ENCODE results near the gene GPBP1.

DNA sequence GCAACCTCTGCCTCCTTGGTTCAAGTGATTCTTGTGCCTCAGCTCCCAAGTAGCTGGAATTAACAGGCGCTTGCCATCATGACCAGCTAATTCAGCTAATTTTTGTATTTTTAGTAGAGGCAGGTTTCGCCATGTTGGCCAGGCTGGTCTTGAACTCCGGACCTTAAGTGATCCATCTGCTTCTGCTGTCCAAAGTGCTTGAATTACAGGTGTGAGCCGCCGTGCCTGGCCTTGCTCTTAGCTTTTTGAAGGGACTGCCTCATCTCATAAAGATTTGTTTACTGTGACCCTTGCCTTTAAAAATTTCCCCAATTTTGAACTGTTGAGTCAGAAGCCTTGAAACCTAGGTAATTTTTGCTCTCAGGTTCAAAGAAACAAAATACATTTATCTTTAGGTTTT lies 17.3 kb downstream of the GPBP1 start:
- no peak for TF ChIP-seq TAF1 (IDR thresholded peaks at IDR 0.05; ENCODE audit: low read depth, low read length)
- no peak for TF ChIP-seq POLR2A (IDR thresholded peaks at IDR 0.05; ENCODE audit: low read depth, low read length)
- TF ChIP-seq POLR2AphosphoS5 (IDR thresholded peaks at IDR 0.05; ENCODE audit: low read depth, low read length) = no peak
- no peak for TF ChIP-seq SPI1 (IDR thresholded peaks at IDR 0.05; ENCODE audit: low read depth, low read length)
- TF ChIP-seq PAX5 (IDR thresholded peaks at IDR 0.05; ENCODE audit: insufficient read depth, low read length, severe bottlenecking) = no peak
- no peak for TF ChIP-seq POU2F2 (IDR thresholded peaks at IDR 0.05; ENCODE audit: low read depth, low read length)

All from GM12891 (cell line).